ENCODE data around the gene PROS1. TPM values are rescaled to one million over a fixed set of nuclear protein-coding genes. Genes with fewer than 3 reads are reported as not detected.
A peak's percentile ranks its signal among the peaks of the same experiment; 100 is the strongest.

The PROS1 gene
- total RNA-seq (5.2 and 6.0 TPM in 2 replicates), polyA plus RNA-seq (2.5 and 2.6 TPM in 2 replicates), polyA minus RNA-seq (3.6 and 5.0 TPM in 2 replicates), Bru-seq, nascent RNA (percentile 38 among the genes with signal in this experiment), BruChase-seq, experiment 1, labeled RNA remaining after a 6-hour chase (percentile 37 among the genes with signal in this experiment), BruChase-seq, experiment 2, labeled RNA remaining after a 2-hour chase (percentile 40 among the genes with signal in this experiment)
- polyA plus RNA-seq (2011; cell fraction: cytosol; rRNA removed): 2.2 and 2.8 TPM in 2 replicates
- polyA plus RNA-seq (2011; cell fraction: nucleus; rRNA removed): 2.1 and 2.9 TPM in 2 replicates
- 4.4 and 6.2 TPM in 2 replicates for polyA plus RNA-seq (2012)
- polyA minus RNA-seq (2011; cell fraction: cytosol; rRNA and poly(A)+ RNA removed): 1.7 TPM
- 1.8 and 2.5 TPM in 2 replicates for polyA minus RNA-seq (2011; cell fraction: nucleus; rRNA and poly(A)+ RNA removed)
- long read RNA-seq, transcript PROS1-202 (15 exons, 3,583 nt): major isoform, 24 of 27 reads
- long read RNA-seq, partial matches to known transcripts: 0 of 27 reads
- long read RNA-seq, other reads (novel, unspliced or antisense): 2 of 27 reads

DNA sequence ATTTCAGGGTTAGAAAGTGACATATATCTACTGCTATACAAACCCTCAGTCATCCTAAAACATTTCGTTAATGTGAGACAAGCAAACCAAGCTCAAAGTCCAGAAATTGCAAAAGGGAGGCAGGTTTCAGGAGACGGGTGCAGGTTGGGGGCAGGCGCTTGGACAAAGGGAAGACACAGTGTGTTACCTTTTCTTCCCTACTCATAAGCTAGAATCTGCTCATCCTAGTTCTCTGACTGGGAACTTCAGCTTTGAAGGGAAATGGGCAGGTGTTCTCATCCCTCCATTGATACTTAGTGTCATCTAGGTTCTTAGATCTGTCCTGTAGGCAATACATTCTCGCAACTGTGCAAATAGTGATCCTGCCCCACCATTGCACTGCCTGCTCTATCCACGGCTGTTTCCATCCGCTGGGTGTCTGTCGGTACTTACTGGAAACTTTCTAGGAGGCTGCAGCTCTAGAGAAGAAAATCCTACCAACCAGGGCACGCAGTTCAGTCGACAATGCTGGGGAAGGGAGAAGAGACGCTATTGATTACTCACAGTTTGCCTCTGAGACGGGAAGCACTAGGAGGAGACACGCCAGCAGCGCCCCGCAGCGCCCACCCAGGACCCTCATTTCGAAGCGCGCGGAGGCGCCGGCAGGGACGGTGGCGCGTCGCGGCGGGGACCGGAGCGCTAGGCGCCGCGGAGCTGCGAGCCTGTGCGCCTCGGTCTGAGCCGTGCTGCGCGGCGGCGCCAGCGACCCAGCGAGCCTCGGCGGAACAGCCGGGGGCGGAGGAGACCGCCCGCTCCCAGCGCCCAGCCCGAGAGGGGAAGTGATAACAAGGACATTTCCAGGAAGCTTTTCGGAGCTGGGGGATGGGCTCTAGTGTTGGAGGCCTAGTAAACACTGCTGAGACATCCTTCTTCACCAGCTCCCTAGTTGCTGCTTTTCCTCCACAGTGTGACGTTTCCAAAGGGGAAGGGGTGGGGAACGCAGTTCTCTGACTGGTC, at the start of gene PROS1:
TSS of gene PROS1 (minus strand) at position 766 of the 996 bp plus-strand sequence. CDS start at position 619, 147 bp downstream.
- H3K9me3 ChIP-seq (replicated peaks; ENCODE audit: control insufficient read depth, insufficient read depth, low read length): no peaks in the 10 kb centered on the region
- TF ChIP-seq JUN (IDR thresholded peaks at IDR 0.05; ENCODE audit: borderline replicate concordance, insufficient read depth, insufficient read length, low read depth): no peak
- TF ChIP-seq, protein P1, sequence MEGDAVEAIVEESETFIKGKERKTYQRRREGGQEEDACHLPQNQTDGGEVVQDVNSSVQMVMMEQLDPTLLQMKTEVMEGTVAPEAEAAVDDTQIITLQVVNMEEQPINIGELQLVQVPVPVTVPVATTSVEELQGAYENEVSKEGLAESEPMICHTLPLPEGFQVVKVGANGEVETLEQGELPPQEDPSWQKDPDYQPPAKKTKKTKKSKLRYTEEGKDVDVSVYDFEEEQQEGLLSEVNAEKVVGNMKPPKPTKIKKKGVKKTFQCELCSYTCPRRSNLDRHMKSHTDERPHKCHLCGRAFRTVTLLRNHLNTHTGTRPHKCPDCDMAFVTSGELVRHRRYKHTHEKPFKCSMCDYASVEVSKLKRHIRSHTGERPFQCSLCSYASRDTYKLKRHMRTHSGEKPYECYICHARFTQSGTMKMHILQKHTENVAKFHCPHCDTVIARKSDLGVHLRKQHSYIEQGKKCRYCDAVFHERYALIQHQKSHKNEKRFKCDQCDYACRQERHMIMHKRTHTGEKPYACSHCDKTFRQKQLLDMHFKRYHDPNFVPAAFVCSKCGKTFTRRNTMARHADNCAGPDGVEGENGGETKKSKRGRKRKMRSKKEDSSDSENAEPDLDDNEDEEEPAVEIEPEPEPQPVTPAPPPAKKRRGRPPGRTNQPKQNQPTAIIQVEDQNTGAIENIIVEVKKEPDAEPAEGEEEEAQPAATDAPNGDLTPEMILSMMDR (IDR thresholded peaks at IDR 0.05; ENCODE audit: extremely low read depth in 1 of 2, insufficient read depth in 1 of 2, low read depth in 1 of 2, low read length in 2 of 2): no peak
- TF ChIP-seq EZH2 (IDR thresholded peaks at IDR 0.05; ENCODE audit: borderline replicate concordance, low read depth, low read length, severe bottlenecking): no peak
- peak; percentile 45 for TF ChIP-seq POLR2AphosphoS5 (IDR thresholded peaks at IDR 0.05; ENCODE audit: insufficient read depth, low read depth, low read length)
- no peak for TF ChIP-seq MAX (IDR thresholded peaks at IDR 0.05; ENCODE audit: insufficient read depth, insufficient read length)
- TF ChIP-seq FOS (IDR thresholded peaks at IDR 0.05; ENCODE audit: borderline replicate concordance, insufficient read depth, low read length): no peak
- peak; percentile 65 for TF ChIP-seq POLR2A (IDR thresholded peaks at IDR 0.05; ENCODE audit: low read depth, low read length)
- H2AFZ ChIP-seq (ENCODE audit: low read depth, low read length): peak within 1 kb of the TSS; percentile 100
- no peaks in the 10 kb centered on the region for H3K79me2 ChIP-seq (ENCODE audit: control insufficient read depth, insufficient read depth, low read length)
- CTCF ChIA-PET: interaction anchor here (0.6 to 1.8 kb wide), 9 partner anchors 8 to 96 kb away, joined by 3 to 9 read pairs (median 3); partner anchors contain the start of genes DHFR2 and NSUN3
- TSS peak; percentile 40 for BruUV-seq (replicated peaks)
- peak within 1 kb of the TSS; percentile 51 to 82 (median 53) for H3K4me3 ChIP-seq (replicated peaks in 1 of 3; ENCODE audit: insufficient read depth in 1 of 3, low read depth in 1 of 3, low read length in 3 of 3)
- H3K4me2 ChIP-seq (ENCODE audit: insufficient read depth, low read length): peak within 1 kb of the TSS; percentile 96
- H3K4me1 ChIP-seq (ENCODE audit: control insufficient read depth, extremely low read depth, insufficient read depth, low read length): peaks cover 7% of the 10 kb centered on the region
- peak within 1 kb of the TSS; percentile 65 for H3K9ac ChIP-seq (replicated peaks; ENCODE audit: extremely low read depth, insufficient read depth, low read length)
- H4K20me1 ChIP-seq (replicated peaks; ENCODE audit: control insufficient read depth, extremely low read depth, insufficient read depth, low read length): no peaks in the 10 kb centered on the region
- dilution Hi-C loops (cut with MboI; ENCODE audit: extremely low pct_ligation_motif_present, low sequenced_read_pairs) (no loop called here), intact Hi-C loops (cut with micrococcal nuclease) (loop anchor here (2.0 kb wide), 1 partner anchor 89 kb away; the partner anchor contains the start of genes DHFR2 and NSUN3)
- H3K27ac ChIP-seq (ENCODE audit: insufficient read depth, low read depth, low read length): peak within 1 kb of the TSS; percentile 66
- H3K27me3 ChIP-seq (ENCODE audit: control insufficient read depth in 2 of 2, insufficient read depth in 2 of 2, low read length in 2 of 2): peaks cover 5 to 11% of the 10 kb centered on the region in 2 experiments
- POLR2A ChIA-PET: interaction anchor here (1.1 kb wide), 1 partner anchor 90 kb away, joined by 4 read pairs; the partner anchor contains the start of genes DHFR2 and NSUN3
- no peaks in the 10 kb centered on the region for H3K36me3 ChIP-seq (ENCODE audit: control insufficient read depth in 2 of 2, extremely low read depth in 1 of 2, insufficient read depth in 2 of 2, low read length in 2 of 2)
- peak; percentile 81 for DNase-seq (ENCODE audit: low read depth, low spot score)
- peak; percentile 84 for FAIRE-seq
- H3K9me1 ChIP-seq (replicated peaks; ENCODE audit: control insufficient read depth, extremely low read depth, insufficient read depth, low read length): no peaks in the 10 kb centered on the region
